Mononuclear cell (primary cell): Measurements from ENCODE around the gene CTAG2. TPM values are rescaled to one million over a fixed set of nuclear protein-coding genes. Genes with fewer than 3 reads are reported as not detected.
"Not testable (repeated sequence)": the region's sequence is repeated elsewhere in the genome, so short reads cannot be mapped to it uniquely, and the experiment has no call there.

Experiments
- H3K27me3 ChIP-seq: 2 replicates; pipeline ENCODE4 v1.6.0; 2011; ENCODE audit warnings: low read length, control low read depth; ENCODE audit not compliant: insufficient read depth
- H3K4me1 ChIP-seq: 2 replicates; pipeline ENCODE4 v1.5.1; 2011; ENCODE audit warnings: mild to moderate bottlenecking, low read length, control low read depth; ENCODE audit not compliant: insufficient read depth
- H3K4me3 ChIP-seq: 2 replicates; pipeline ENCODE4 v1.5.1; 2011; ENCODE audit warnings: mild to moderate bottlenecking, low read length, moderate library complexity
- H3K9me3 ChIP-seq: 2 replicates; pipeline ENCODE4 v1.5.1; 2011; ENCODE audit warnings: low read depth, mild to moderate bottlenecking, control low read depth, low read length
- total RNA-seq: library from RNA; depleted of rRNA; stranded (reverse); fragments of >200 nt; gene quantifications from one replicate; pipeline ENCODE4 v1.2.3, GENCODE V29; 2012

The CTAG2 gene
- not detected for total RNA-seq

DNA sequence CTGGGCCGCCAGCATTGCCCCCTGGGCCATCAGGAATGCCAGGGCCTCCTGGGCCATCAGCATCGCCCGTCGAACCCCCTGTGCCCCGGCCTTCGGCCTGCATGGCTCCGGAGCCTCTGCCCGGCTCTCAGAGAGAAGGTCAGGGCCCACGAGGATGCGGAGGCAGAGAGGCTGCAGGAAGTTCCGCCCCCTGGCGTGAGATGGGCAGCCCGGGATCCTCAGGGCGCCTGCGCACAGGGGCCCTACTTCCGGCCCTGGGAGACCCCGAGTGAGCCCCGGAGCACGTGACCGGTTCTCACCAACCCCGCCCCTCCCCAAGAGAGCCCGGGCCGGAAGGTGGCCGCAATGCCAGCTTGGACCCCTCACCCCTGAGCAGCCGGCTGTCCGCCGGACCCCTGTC lies at the start of gene CTAG2:
TSS of gene CTAG2 (minus strand) at position 167 of the 400 bp plus-strand sequence. CDS start at position 103, 64 bp downstream.
- not testable (repeated sequence) for H3K4me1 ChIP-seq, H3K4me3 ChIP-seq, H3K9me3 ChIP-seq, H3K27me3 ChIP-seq

DNA sequence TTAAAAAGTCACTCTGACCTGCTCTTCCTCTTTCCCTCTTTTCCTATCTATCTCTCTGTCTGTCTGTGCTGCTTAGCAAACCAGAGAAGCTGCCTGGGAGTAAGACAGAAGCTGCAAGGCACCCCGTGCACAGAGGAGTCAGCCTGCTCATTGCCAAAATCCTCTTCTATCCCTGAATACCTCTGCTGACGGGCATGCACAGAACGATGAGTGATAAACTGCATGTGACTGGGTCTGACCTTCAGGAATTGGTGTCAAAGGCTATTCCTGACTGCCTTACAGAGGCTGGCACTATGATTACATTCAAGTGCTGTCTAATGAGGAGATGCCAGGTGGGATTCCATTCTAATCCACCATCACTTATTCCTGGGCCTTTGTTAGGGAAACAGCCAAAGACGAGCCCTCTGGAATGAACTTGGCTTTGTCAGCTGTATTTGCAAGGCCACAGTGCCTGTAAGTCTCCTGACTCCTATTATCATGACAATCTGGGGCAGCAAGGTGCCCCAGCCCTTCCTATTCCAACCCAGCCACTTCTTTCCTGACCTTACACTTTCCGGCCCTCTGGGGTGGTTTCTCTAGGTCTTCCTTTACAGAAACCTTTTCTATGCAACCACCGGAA lies 45.4 kb upstream of the CTAG2 start:
- H3K9me3 ChIP-seq = no peaks in the 10 kb centered on the region
- no peak overlapping the region for H3K4me3 ChIP-seq
- no peaks in the 10 kb centered on the region for H3K27me3 ChIP-seq
- no peaks in the 10 kb centered on the region for H3K4me1 ChIP-seq

DNA sequence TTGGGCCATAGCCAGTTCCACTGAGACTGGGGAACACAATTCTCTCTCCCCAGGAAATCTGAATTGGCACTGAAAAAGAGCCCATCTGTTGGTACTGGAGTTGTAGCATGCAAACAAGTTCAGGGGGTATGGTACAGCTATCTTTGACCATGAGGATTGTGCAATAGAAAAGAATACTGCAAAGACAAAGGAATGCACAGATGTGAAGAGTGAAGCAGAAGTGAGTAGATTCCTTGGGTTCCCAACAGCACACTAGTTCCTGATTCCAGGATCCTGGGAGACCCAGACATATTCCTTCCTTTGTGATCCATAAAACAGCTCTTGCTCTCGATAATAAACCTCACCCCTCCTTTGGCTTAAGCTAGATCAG lies 43.3 kb upstream of the CTAG2 start:
- no peaks in the 10 kb centered on the region for H3K9me3 ChIP-seq
- H3K4me3 ChIP-seq = no peak overlapping the region
- H3K4me1 ChIP-seq = no peaks in the 10 kb centered on the region
- H3K27me3 ChIP-seq = no peaks in the 10 kb centered on the region

DNA sequence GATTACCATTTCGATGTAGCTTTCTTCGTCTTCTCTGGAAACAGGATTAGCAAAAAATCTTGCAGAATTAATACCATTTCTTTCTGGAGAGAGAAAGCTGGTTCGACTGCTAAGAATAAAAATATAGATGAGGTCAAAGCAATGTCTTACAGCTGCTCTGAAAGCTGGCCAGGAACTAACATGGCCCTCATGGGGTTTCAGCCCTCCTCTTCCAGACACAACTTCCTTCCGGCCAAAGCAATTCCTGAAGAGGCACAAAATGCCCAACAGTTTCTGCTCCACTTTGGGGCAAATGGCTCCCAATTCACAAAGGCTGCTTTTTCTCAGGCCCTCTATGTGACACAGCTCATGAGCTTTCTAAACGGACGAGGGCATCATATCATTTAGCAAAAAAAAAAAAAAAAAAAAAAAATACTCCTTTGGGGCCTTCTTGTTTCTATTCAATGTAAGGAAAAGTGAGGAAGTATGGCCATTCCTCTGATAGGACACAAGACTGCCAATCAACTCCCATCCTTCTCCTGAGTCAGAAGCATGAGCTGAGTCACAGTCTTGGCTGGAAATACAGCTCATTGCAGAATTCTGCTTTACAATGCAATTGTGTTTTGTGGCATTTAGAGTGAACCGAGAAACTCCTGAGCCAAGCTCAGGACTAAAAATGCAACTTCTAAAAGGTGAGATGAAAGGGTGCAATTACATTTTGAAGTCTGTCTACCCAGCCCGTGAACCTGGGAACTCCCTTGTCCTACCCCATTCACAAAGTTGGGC lies 42.7 kb upstream of the CTAG2 start:
- Histone ChIP-seq H3K27me3 (no peaks in the 10 kb centered on the region), H3K9me3 (no peaks in the 10 kb centered on the region), H3K4me3 (no peak overlapping the region), H3K4me1 (no peaks in the 10 kb centered on the region)

DNA sequence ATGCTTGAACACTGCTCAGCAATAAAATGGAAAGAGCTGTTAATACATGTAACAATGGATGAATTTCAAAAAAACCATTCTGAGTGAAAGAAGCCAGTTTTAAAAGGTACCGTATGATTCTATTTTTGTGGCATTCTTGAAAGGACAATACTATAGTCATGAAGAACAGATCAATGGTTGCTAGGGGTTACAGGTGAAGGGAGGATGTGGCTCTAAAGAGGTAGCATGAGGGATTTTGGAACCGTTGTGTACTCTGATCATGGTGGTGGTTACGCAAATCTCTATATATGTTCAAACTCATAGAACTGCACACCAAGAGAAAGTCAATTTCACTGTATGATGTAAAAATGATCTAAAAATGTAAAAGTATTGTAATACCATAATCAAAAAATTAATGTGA lies 40.0 kb upstream of the CTAG2 start:
- Histone ChIP-seq H3K4me1 (no peaks in the 10 kb centered on the region), H3K9me3 (no peaks in the 10 kb centered on the region), H3K4me3 (no peak overlapping the region), H3K27me3 (no peaks in the 10 kb centered on the region)

DNA sequence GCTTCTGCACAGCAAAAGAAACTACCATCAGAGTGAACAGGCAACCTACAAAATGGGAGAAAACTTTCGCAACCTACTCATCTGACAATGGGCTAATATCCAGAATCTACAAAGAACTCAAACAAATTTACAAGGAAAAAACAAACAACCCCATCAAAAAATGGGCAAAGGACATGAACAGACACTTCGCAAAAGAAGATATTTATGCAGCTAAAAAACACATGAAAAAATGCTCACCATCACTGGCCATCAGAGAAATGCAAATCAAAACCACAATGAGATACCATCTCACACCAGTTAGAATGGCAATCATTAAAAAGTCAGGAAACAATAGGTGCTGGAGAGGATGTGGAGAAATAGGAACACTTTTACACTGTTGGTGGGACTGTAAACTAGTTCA lies 37.1 kb upstream of the CTAG2 start:
- H3K27me3 ChIP-seq, H3K4me1 ChIP-seq, H3K9me3 ChIP-seq, H3K4me3 ChIP-seq: not testable (repeated sequence)

DNA sequence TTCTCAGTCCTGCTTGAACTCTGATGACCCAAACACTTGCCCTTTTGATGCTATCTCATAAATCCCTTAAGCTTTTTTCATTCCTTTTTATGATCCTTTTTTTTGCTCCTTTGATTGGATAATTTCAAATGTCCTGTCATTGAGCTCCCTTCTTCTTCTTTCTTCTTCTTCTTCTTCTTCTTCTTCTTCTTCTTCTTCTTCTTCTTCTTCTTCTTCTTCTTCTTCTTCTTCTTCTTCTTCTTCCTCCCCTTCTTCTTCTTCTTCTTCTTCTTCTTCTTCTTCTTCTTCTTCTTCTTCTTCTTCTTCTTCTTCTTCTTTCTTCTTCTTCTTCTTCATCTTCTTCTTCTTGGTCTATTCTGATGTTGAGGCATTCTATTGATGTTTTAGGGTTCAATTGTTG lies 18.7 kb upstream of the CTAG2 start:
- not testable (repeated sequence) for H3K4me3 ChIP-seq, H3K4me1 ChIP-seq, H3K27me3 ChIP-seq, H3K9me3 ChIP-seq

DNA sequence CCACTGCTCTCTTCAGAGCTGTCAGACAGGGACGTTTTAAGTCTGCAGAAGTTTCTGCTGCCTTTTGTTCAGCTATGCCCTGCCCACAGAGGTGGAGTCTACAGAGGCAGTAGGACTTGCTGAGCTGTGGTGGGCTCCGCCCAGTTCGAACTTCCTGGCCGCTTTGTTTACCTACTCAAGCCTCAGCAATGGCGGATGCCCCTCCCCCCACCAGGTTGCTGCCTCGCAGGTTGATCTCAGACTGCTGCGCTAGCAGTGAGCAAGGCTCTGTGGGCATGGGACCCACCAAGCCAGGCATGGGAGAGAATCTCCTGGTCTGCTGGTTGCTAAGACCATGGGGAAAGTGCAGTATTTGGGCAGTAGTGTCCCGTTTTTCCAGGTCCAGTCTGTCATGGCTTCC lies 17.5 kb upstream of the CTAG2 start:
- not testable (repeated sequence) for H3K9me3 ChIP-seq, H3K27me3 ChIP-seq

DNA sequence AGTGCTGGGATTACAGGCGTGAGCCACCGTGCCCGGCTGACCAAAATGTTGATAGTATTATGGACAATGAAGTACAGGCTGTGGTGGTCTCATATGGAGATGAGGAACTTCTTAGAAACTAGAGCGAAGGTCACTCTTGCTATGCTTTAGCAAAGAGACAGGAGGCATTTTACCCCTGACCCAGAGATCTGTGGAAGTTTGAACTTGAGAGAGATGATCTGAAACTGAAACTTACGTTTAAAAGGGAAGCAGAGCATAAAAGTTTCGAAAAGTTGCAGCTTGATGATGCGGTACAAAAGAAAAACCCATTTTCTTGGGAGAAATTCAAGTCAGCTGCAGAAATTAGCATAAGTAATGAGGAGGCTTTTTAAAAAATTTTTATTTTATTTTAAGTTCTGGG lies 8.5 kb upstream of the CTAG2 start:
- H3K9me3 ChIP-seq = no peaks in the 10 kb centered on the region
- no peaks in the 10 kb centered on the region for H3K27me3 ChIP-seq
- H3K4me3 ChIP-seq = no peak overlapping the region
- peaks cover 3% of the 10 kb centered on the region for H3K4me1 ChIP-seq

More for the DNA sequence above, 17.5 kb upstream of the CTAG2 start:
- not testable (repeated sequence) for H3K4me1 ChIP-seq, H3K4me3 ChIP-seq

DNA sequence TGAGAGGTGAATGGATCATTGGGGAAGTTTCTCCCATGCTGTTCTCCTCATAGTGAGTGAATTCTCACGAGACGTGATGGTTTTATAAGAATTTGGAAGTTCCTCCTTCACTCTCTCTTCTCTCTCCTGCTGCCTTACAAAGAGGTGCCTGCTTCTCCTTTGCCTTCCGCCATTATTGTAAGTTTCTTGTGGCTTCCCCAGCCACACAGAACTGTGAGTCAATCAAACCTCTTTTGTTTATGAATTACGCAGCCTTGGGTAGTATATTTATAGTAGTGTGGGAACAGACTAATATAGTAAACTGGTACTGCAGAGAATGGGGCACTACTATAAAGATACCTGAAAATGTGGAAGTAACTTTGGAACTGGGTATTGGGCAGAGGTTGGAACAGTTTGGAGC lies 7.8 kb upstream of the CTAG2 start:
- H3K27me3 ChIP-seq = no peaks in the 10 kb centered on the region
- peaks cover 3% of the 10 kb centered on the region for H3K4me1 ChIP-seq
- H3K9me3 ChIP-seq = no peaks in the 10 kb centered on the region
- no peak overlapping the region for H3K4me3 ChIP-seq

DNA sequence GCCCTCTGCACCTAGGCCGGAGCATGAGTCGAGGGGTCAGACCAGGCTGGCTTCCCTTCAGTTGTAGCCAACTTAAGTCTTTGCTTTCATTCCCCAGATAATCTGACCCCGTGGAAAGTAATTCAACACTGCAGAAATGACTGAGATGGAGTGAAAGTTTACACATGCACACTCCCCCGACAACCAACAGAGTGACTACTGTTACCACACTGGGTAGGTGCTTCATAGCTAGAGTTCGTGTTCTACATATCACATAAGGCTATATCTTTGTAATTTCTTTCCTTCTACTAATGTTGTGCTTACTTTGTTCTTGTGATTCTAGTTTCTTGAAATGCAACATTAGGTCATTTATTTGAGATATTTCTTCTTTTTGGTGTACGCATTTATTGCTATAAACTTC lies 7.2 kb upstream of the CTAG2 start:
- Histone ChIP-seq H3K9me3 (no peaks in the 10 kb centered on the region), H3K27me3 (no peaks in the 10 kb centered on the region), H3K4me1 (peaks cover 3% of the 10 kb centered on the region), H3K4me3 (no peak overlapping the region)

DNA sequence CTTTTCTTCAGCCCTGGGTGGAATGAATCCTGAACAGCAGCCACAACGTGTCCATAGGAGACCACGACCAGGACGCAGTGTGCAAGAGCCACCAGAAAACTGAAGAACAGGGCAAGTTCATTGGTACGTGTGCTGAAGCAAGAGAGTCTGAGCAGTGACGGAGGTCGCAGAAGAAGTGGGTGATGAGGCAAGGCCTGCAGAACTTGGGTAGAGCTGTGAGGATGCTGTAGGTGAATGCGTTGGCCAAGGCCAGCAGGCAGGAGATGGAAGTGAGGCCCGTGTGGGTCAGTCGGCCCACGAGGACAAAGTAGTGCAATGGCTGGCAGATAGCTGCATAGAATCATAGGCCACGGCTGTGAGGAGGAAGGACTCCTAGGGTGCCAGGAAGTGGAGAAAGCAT lies 5.6 kb upstream of the CTAG2 start:
- Histone ChIP-seq H3K9me3 (no peaks in the 10 kb centered on the region), H3K4me3 (no peak overlapping the region), H3K4me1 (peaks cover 3% of the 10 kb centered on the region), H3K27me3 (no peaks in the 10 kb centered on the region)

DNA sequence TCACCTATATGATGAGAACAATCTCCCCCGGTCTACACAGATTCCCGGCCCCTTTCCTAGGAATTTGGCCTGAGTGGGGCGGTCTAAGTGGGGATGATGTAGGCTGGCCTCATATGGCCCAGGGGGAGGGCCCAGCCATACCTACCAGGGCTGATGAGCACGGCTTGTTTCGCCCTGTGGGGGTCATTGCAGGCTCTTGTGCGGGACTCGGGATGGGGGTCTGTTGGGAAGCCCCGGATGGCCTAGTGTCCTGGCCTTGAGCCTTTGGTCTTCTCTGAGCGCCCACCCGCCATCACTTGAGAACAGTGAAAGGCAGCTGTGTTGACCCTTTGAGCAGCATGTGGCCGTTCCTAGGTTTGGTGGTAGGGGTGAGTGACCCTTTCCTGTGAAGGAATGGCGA lies 4.8 kb upstream of the CTAG2 start:
- H3K9me3 ChIP-seq = no peaks in the 10 kb centered on the region
- H3K4me1 ChIP-seq = peaks cover 3% of the 10 kb centered on the region
- H3K27me3 ChIP-seq = no peaks in the 10 kb centered on the region
- H3K4me3 ChIP-seq = no peak overlapping the region

DNA sequence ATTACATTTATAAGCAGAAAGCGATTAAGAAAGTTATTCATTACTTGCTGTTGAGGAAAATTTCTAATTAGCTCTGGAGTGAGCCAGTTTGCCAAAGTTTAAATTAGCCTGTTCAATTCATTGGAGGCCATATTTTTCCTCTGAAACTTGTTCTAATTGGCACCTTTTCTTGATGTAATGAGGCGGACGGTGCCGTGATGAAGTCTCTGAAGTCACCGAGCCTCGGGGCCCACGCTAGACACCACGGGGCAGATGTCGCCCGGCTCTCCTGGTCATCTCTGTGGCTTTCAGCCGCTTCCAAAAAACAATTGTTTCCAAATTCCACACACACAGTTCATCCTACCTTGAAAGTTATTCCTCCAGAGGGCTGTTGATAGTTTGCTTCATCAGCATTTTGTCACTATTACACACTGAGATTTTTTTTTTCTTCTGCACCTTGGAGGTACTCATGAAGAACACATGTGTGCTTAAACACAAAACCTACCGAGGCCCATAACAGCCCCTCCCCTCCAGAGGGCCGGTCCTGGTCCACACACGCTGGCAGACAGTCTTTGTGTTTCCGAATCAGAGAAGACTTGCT lies 3.9 kb upstream of the CTAG2 start:
- H3K27me3 ChIP-seq = no peaks in the 10 kb centered on the region
- H3K4me1 ChIP-seq = peaks cover 1% of the 10 kb centered on the region
- H3K9me3 ChIP-seq = no peaks in the 10 kb centered on the region
- no peak overlapping the region for H3K4me3 ChIP-seq

DNA sequence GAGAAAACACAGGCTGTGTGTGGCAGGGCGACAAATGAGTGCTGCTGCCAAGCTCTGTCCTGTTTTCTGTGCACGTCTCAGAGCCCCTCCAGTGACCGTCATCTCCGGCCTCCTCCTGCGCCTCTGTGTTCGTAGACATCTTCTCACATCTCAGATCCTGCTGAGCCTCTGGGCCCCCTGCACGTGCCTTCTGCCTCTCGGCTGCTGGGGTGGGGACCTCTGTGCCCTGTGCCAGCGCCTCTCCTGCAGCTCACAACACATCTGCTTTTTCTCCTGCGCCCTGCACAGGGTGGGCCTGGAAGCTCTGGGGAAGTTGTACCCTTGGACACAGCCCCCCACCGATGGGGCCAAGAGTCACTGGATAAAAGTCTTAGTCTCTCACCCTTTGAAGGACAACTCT lies 2.4 kb upstream of the CTAG2 start:
- H3K27me3 ChIP-seq = no peaks in the 10 kb centered on the region
- no peak overlapping the region for H3K4me3 ChIP-seq
- H3K4me1 ChIP-seq = no peaks in the 10 kb centered on the region
- H3K9me3 ChIP-seq = no peaks in the 10 kb centered on the region

DNA sequence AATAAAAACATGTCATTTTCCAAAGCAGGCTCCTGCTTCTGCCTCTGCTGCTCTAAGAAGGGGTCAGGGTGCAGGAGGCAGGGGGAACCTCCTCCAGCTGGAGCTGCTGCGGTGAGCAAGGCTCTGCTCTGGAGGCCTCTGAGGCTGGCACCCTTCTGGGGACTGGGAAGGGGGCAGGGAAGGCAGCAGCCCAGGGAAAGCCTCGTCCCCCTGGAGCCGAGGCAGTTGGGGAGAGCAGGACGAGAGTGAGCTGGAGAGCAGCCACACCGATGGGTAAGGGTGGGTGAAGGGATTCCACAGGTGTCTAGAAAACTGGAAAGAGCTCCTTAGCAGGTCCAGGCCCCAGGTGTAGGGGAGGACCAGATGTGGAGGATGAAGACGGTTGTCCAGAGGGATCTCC lies 2.0 kb upstream of the CTAG2 start:
- H3K4me1 ChIP-seq = no peaks in the 10 kb centered on the region
- no peaks in the 10 kb centered on the region for H3K9me3 ChIP-seq
- no peak overlapping the region for H3K4me3 ChIP-seq
- no peaks in the 10 kb centered on the region for H3K27me3 ChIP-seq
